OCI-LY7 (cell line): ENCODE results near the gene WDR54. TPM values are rescaled to one million over a fixed set of nuclear protein-coding genes. Genes with fewer than 3 reads are reported as not detected.

Source experiments
- BruUV-seq: library from RNA; stranded (reverse); fragments of 400-500 nt; replicated peaks from 2 replicates; lab custom pipeline; 2021; lab: Mats Ljungman, UMichigan
- CTCF ChIA-PET: fragments of 300-600 bp; sonication (Branson Sonifier 250); formaldehyde crosslinking; loops from one replicate; lab custom pipeline; 2022; ENCODE audit warnings: antibody characterized with exemption; ENCODE audit not compliant: unreplicated experiment; lab: Charles Lee
- POLR2A ChIA-PET: fragments of 300-600 bp; sonication (Branson Sonifier 250); formaldehyde crosslinking; loops from one replicate; lab custom pipeline; 2022; ENCODE audit warnings: antibody characterized with exemption; lab: Charles Lee
- DNase-seq: peaks from one replicate; pipeline ENCODE4 v3.0.0-alpha.2; 2015; ENCODE audit warnings: low spot score
- H2AFZ ChIP-seq: fragments of 200-600 bp; sonication (generic), shearing (Covaris generic); 2 replicates; pipeline ENCODE4 v1.6.1; 2014; ENCODE audit warnings: mild to moderate bottlenecking, antibody characterized with exemption, low read length, moderate library complexity
- H3K27ac ChIP-seq: fragments of 200-600 bp; sonication (generic); 2 replicates; pipeline ENCODE4 v1.5.1; 2014; ENCODE audit warnings: mixed run types, low read depth, mild to moderate bottlenecking, moderate library complexity, low read length, inconsistent platforms; ENCODE audit not compliant: poor library complexity, severe bottlenecking
- H3K36me3 ChIP-seq: fragments of 200-600 bp; sonication (generic); 2 replicates; pipeline ENCODE4 v1.6.1; 2014; ENCODE audit warnings: mild to moderate bottlenecking, antibody characterized with exemption, low read length, moderate library complexity, mixed read lengths; ENCODE audit not compliant: insufficient read depth
- H3K4me1 ChIP-seq: fragments of 200-600 bp; sonication (generic); 2 replicates; pipeline ENCODE4 v1.5.1; 2014; ENCODE audit warnings: mild to moderate bottlenecking, low read length; ENCODE audit not compliant: insufficient read depth, poor library complexity, severe bottlenecking
- H3K4me2 ChIP-seq: fragments of 200-600 bp; sonication (generic); 2 replicates; pipeline ENCODE4 v1.6.1; 2014; ENCODE audit warnings: mild to moderate bottlenecking, low read length
- H3K4me3 ChIP-seq: fragments of 200-600 bp; sonication (generic); 2 replicates; pipeline ENCODE4 v1.5.1; 2014; ENCODE audit warnings: mild to moderate bottlenecking, low read depth, low read length; ENCODE audit not compliant: poor library complexity, severe bottlenecking
- H3K79me2 ChIP-seq: fragments of 200-600 bp; sonication (generic); 2 replicates; pipeline ENCODE4 v1.6.1; 2016; ENCODE audit warnings: low read depth, mild to moderate bottlenecking, low read length, moderate library complexity, mixed read lengths; ENCODE audit not compliant: insufficient read depth
- H3K9me2 ChIP-seq: fragments of 200-600 bp; sonication (generic); 2 replicates; pipeline ENCODE4 v1.6.1; 2016; ENCODE audit warnings: mild to moderate bottlenecking, low read length, mixed read lengths; ENCODE audit not compliant: insufficient read depth
- H3K9me3 ChIP-seq: fragments of 200-600 bp; sonication (generic); 2 replicates; pipeline ENCODE4 v1.6.1; 2014; ENCODE audit warnings: mild to moderate bottlenecking, mixed run types, low read length, mixed read lengths
- H4K20me1 ChIP-seq: fragments of 200-600 bp; sonication (generic); 2 replicates; pipeline ENCODE4 v1.6.1; 2014; ENCODE audit warnings: mild to moderate bottlenecking, antibody characterized with exemption, low read length, moderate library complexity, mixed read lengths; ENCODE audit not compliant: insufficient read depth
- CTCF ChIP-seq: fragments of 200-600 bp; sonication (generic); conservative IDR thresholded peaks from 2 replicates; pipeline ENCODE4 v1.5.1; 2014; ENCODE audit warnings: mild to moderate bottlenecking, antibody characterized with exemption, low read length, moderate library complexity, mixed read lengths
- EZH2phosphoT487 ChIP-seq: fragments of 200-600 bp; sonication (generic); IDR thresholded peaks from 2 replicates; pipeline ENCODE4 v1.6.1; 2018; ENCODE audit warnings: low read depth, borderline replicate concordance, mild to moderate bottlenecking, mixed run types, antibody characterized with exemption, low read length, moderate library complexity, mixed read lengths
- intact Hi-C: fragments of 100-400 bp; cut with micrococcal nuclease; formaldehyde crosslinking; loops from one replicate; pipeline ENCODE4 v1.10.0; 2022; ENCODE audit not compliant: unreplicated experiment
- total RNA-seq, 2 experiments: library from RNA; depleted of rRNA in 1 of 2; stranded (reverse); fragments of >200 nt in 1 of 2; shearing (Covaris generic) in 1 of 2; gene quantifications; 2 replicates each; pipeline ENCODE4 v1.2.3, GENCODE V29; 2014 to 2022

WDR54 gene
- total RNA-seq, 2 experiments from 2014 or later: 64.7 to 89.5 TPM

GRCh38 chr2:74448771-74449170 lies 27.2 kb downstream of the WDR54 start:
- POLR2A ChIA-PET: interaction anchor here (0.7 kb wide), 1 partner anchor 15 kb away, joined by 3 read pairs; no protein-coding TSS in a partner anchor
- CTCF ChIA-PET: no interaction called here
- H4K20me1 ChIP-seq: no peaks in the 10 kb centered on the region
- no peak overlapping the region for H3K4me3 ChIP-seq
- H3K36me3 ChIP-seq: no peaks in the 10 kb centered on the region
- no peak overlapping the region for H2AFZ ChIP-seq
- no peak for DNase-seq
- no peaks in the 10 kb centered on the region for H3K79me2 ChIP-seq
- no peak overlapping the region for H3K27ac ChIP-seq
- BruUV-seq: no TSS peak
- H3K4me1 ChIP-seq: peaks cover 29% of the 10 kb centered on the region
- TF ChIP-seq CTCF: no peak
- TF ChIP-seq EZH2phosphoT487: no peak
- intact Hi-C loops: no loop called here
- H3K9me2 ChIP-seq: no peaks in the 10 kb centered on the region
- no peaks in the 10 kb centered on the region for H3K9me3 ChIP-seq
- no peak overlapping the region for H3K4me2 ChIP-seq

GRCh38 chr2:74450570-74451190 lies 29.1 kb downstream of the WDR54 start:
- no peaks in the 10 kb centered on the region for H3K9me2 ChIP-seq
- no peaks in the 10 kb centered on the region for H3K36me3 ChIP-seq
- no peaks in the 10 kb centered on the region for H3K9me3 ChIP-seq
- BruUV-seq: no TSS peak
- no peak overlapping the region for H3K4me2 ChIP-seq
- peaks cover 29% of the 10 kb centered on the region for H3K4me1 ChIP-seq
- POLR2A ChIA-PET: interaction anchor here (0.6 to 1.0 kb wide), 3 partner anchors 30 to 60 kb away, joined by 3 to 5 read pairs (median 3); no protein-coding TSS in a partner anchor
- H3K79me2 ChIP-seq: peaks cover 5% of the 10 kb centered on the region; the same call in 1 of the 2 replicates
- DNase-seq: no peak
- no peaks in the 10 kb centered on the region for H4K20me1 ChIP-seq
- TF ChIP-seq CTCF (no peak), EZH2phosphoT487 (no peak)
- H2AFZ ChIP-seq: no peak overlapping the region
- no peak overlapping the region for H3K4me3 ChIP-seq
- CTCF ChIA-PET: no interaction called here
- intact Hi-C loops: no loop called here
- no peak overlapping the region for H3K27ac ChIP-seq
